Activated CD8-positive, alpha-beta T cell treated with anti-CD3 and anti-CD28 coated beads, Interleukin-2, amount 10 ng/mL, durations not matched to agents 7 days and 5 days (primary cell): Measurements from ENCODE around the gene EIF1. TPM values are rescaled to one million over a fixed set of nuclear protein-coding genes. Genes with fewer than 3 reads are reported as not detected.
"Not testable (repeated sequence)": the region's sequence is repeated elsewhere in the genome, so short reads cannot be mapped to it uniquely, and the experiment has no call there.

Experiments used
- ATAC-seq: fragments of 150-1000 bp; cut with Tn5 transposase; one replicate; pipeline ENCODE4 v1.10.0; 2021; ENCODE audit warnings: moderate library complexity
- CTCF ChIA-PET: fragments of 350-600 bp; sonication (Branson Sonifier 250); formaldehyde crosslinking; loops from one replicate; lab custom pipeline; 2021; ENCODE audit warnings: antibody characterized with exemption; lab: Charles Lee
- POLR2A ChIA-PET: fragments of 350-600 bp; sonication (Branson Sonifier 250); formaldehyde crosslinking; loops from one replicate; lab custom pipeline; 2021; ENCODE audit warnings: antibody characterized with exemption; lab: Charles Lee
- DNase-seq: peaks from one replicate; pipeline ENCODE4 v3.0.0-alpha.2; 2020
- H3K27ac Mint-ChIP-seq: one replicate; pipeline ENCODE4 v1.8.0; 2021; ENCODE audit warnings: mild to moderate bottlenecking, mixed read lengths
- H3K27me3 Mint-ChIP-seq: one replicate; pipeline ENCODE4 v1.8.0; 2021; ENCODE audit warnings: low read depth, mixed read lengths
- H3K36me3 Mint-ChIP-seq: one replicate; pipeline ENCODE4 v1.8.0; 2021; ENCODE audit warnings: low read depth, mixed read lengths
- H3K4me1 Mint-ChIP-seq: one replicate; pipeline ENCODE4 v1.8.0; 2021; ENCODE audit warnings: low read depth, mixed read lengths
- H3K4me3 Mint-ChIP-seq: one replicate; pipeline ENCODE4 v1.8.0; 2021; ENCODE audit warnings: mild to moderate bottlenecking, mixed read lengths
- H3K9me3 Mint-ChIP-seq: one replicate; pipeline ENCODE4 v1.8.0; 2022; ENCODE audit warnings: mixed read lengths; ENCODE audit not compliant: insufficient read depth
- total RNA-seq, 2 experiments: library from RNA; stranded (reverse); gene quantifications; one replicate each; pipeline ENCODE4 v1.2.3, GENCODE V29; 2021

Gene EIF1
- total RNA-seq, 2 experiments from 2014 or later = 661 to 670 TPM

DNA sequence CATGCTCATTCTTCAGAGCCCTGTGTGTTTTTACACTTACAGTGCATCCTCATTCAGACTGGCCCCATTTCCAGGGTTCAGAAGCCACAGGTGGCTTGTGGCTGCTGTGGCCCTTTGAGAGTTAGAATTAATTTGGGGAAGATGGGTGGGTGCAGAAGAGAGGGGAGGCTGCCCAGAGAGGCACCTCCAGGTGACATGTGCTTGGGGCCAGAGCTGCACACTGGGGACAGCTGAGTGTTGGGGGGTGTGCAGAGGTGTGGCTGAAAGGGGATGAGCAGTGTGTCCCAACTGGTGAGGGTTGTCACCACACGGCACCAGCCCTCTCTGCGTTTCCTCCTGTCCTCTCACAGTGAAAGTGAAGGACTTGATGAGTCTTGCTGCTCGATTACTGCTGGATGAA lies 6.9 kb upstream of the EIF1 start:
- Mint-ChIP-seq H3K4me3 (no peak overlapping the region), H3K27me3 (no peaks in the 10 kb centered on the region), H3K36me3 (peaks cover 9% of the 10 kb centered on the region), H3K27ac (peak overlapping the region; percentile 73), H3K4me1 (peaks cover 53% of the 10 kb centered on the region), H3K9me3 (peaks cover 6% of the 10 kb centered on the region)
- no peak for ATAC-seq
- ChIA-PET POLR2A (interaction anchor here (7.9 kb wide), 1 partner anchor 8 kb away, joined by 303 read pairs; the partner anchor contains the start of gene EIF1), CTCF (interaction anchor here (0.7 to 8.5 kb wide), 2 partner anchors 9 to 16 kb away, joined by 3 to 219 read pairs; no protein-coding TSS in a partner anchor)
- DNase-seq = no peak

DNA sequence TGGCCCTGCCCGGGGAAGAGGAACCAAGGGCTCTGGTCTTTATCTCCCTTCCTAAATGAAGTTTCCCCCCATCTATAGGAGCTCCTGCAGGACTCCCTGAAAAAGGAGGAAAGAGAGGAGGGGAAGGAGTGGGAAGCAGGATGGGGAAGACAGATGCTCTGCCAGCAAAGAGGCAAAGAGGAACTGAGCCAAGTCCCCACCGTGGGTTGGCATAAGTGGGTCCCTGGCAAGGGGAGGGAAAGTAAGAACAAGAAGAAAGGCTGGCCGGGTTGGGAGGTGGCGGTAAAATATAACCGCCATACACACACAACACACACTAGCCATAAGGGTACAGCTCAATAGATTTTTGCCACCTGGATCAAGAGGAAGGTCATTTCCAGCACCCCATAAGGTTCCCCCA lies 6.1 kb upstream of the EIF1 start:
- Mint-ChIP-seq H3K36me3 (peaks cover 6% of the 10 kb centered on the region), H3K27ac (no peak overlapping the region), H3K27me3 (no peaks in the 10 kb centered on the region), H3K4me1 (peaks cover 48% of the 10 kb centered on the region), H3K9me3 (peaks cover 6% of the 10 kb centered on the region), H3K4me3 (no peak overlapping the region)
- ChIA-PET CTCF (interaction anchor here (1.2 to 8.5 kb wide), 2 partner anchors 14 to 17 kb away, joined by 4 to 219 read pairs; no protein-coding TSS in a partner anchor), POLR2A (interaction anchor here (0.6 kb wide), 1 partner anchor 1614 kb away, joined by 3 read pairs; no protein-coding TSS in a partner anchor)
- DNase-seq (no peak), ATAC-seq (no peak)

DNA sequence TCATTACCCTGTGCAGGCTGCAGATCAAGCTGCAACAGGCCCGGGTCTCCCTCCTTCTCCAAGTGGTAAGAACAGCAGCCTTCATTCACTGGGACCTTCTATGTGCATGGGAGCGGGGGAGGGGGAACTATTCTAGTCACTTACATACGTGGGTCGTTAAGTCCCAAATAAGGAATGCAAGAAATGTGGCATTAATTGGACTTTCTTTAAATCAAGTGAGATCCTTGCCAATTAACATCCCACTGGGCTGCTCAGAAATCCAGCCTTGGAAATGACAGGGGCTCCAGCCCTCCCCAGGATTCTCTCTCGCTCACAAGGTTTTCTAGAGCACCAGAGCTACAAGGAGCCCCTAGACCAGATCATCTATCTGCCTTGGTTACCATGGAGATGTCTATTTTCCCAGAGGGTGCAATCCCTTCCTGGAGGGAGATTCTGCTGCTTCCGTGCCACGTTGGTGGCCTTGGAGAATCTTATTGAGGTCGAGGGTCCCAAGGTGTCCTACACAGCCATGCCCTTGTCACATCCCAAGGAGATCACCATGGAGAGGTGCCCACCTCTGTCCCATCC lies 5.2 kb upstream of the EIF1 start:
- no peak for DNase-seq
- ChIA-PET POLR2A (no interaction called here), CTCF (interaction anchor here (1.2 to 13.3 kb wide), 3 partner anchors 13 to 18 kb away, joined by 4 to 266 read pairs (median 219); no protein-coding TSS in a partner anchor)
- H3K36me3 Mint-ChIP-seq = peaks cover 2% of the 10 kb centered on the region
- H3K27ac Mint-ChIP-seq = no peak overlapping the region
- no peak for ATAC-seq
- H3K4me1 Mint-ChIP-seq = peaks cover 47% of the 10 kb centered on the region
- no peaks in the 10 kb centered on the region for H3K27me3 Mint-ChIP-seq
- H3K4me3 Mint-ChIP-seq = no peak overlapping the region
- peaks cover 2% of the 10 kb centered on the region for H3K9me3 Mint-ChIP-seq

DNA sequence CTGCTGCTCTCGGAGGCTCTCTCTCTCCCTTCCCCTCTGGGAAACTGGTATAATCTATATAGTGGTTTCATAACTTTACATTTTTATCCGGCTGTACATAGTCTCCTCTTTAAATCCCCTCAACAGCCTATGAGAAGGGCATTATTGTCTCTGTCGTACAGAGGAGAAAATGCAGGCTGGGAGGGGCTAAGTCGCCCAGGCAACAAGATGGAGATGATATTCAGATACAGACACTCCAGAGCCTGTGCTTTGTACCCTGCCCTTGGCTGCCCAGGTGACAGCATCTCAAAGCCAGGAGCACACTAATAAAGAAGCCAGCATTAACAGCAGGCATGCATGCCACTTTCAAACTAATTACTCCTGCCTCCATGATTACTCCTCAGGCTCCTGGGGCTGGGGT lies 4.7 kb upstream of the EIF1 start:
- H3K27ac Mint-ChIP-seq = no peak overlapping the region
- no peak for ATAC-seq
- POLR2A ChIA-PET = no interaction called here
- H3K27me3 Mint-ChIP-seq = no peaks in the 10 kb centered on the region
- CTCF ChIA-PET = interaction anchor here (2.7 to 13.3 kb wide), 2 partner anchors 12 to 18 kb away, joined by 13 to 266 read pairs; no protein-coding TSS in a partner anchor
- H3K4me3 Mint-ChIP-seq = no peak overlapping the region
- no peaks in the 10 kb centered on the region for H3K9me3 Mint-ChIP-seq
- H3K36me3 Mint-ChIP-seq = peaks cover 5% of the 10 kb centered on the region
- peaks cover 42% of the 10 kb centered on the region for H3K4me1 Mint-ChIP-seq
- no peak for DNase-seq

DNA sequence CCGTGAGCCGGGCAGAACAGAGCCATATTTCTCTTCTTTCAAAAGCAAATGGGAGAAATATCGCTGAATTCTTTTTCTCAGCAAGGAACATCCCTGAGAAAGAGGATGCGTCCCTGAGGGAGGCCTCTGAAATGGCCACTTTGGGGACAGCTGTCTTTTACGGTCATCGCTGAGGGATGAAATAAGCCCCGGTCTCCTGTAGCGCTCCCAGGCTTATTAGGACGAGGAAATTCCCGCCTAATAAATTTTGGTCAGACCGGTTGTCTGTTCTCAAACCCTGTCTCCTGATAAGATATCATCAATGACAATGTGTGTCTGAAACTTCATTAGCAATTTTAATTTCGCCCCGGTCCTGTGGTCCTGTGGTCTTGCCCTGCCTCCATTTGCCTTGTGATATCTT lies 2.9 kb upstream of the EIF1 start:
- ATAC-seq, DNase-seq, H3K27ac Mint-ChIP-seq, POLR2A ChIA-PET, H3K9me3 Mint-ChIP-seq, H3K4me3 Mint-ChIP-seq, H3K27me3 Mint-ChIP-seq: not testable (repeated sequence)
- Mint-ChIP-seq H3K36me3 (peaks cover 21% of the 10 kb centered on the region), H3K4me1 (peaks cover 33% of the 10 kb centered on the region)
- CTCF ChIA-PET = interaction anchor here (2.7 to 13.3 kb wide), 2 partner anchors 10 to 19 kb away, joined by 13 to 266 read pairs; no protein-coding TSS in a partner anchor

DNA sequence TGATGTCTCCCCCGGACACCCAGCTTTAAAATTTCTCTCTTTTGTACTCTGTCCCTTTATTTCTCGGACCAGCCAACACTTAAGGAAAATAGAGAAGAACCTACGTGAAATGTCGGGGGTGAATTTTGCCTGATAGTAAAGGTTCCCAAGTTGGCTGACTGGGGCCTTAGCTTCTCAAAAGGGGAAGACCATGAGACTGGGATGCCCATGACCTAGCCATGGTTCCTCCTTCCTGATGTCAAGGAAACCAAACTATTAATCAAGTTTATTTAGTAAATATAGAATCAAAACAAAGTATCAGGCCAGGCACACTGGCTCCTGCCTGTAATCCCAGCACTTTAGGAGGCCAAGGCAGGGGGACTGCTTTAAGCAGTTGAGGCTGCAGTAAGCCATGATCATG lies 2.4 kb upstream of the EIF1 start:
- CTCF ChIA-PET = interaction anchor here (2.7 to 13.3 kb wide), 2 partner anchors 10 to 20 kb away, joined by 13 to 266 read pairs; no protein-coding TSS in a partner anchor
- DNase-seq = no peak
- H3K4me1 Mint-ChIP-seq = peaks cover 34% of the 10 kb centered on the region
- ATAC-seq = no peak
- H3K9me3 Mint-ChIP-seq = no peaks in the 10 kb centered on the region
- POLR2A ChIA-PET = no interaction called here
- H3K4me3 Mint-ChIP-seq = no peak overlapping the region
- H3K27ac Mint-ChIP-seq = no peak overlapping the region
- no peaks in the 10 kb centered on the region for H3K27me3 Mint-ChIP-seq
- peaks cover 26% of the 10 kb centered on the region for H3K36me3 Mint-ChIP-seq

DNA sequence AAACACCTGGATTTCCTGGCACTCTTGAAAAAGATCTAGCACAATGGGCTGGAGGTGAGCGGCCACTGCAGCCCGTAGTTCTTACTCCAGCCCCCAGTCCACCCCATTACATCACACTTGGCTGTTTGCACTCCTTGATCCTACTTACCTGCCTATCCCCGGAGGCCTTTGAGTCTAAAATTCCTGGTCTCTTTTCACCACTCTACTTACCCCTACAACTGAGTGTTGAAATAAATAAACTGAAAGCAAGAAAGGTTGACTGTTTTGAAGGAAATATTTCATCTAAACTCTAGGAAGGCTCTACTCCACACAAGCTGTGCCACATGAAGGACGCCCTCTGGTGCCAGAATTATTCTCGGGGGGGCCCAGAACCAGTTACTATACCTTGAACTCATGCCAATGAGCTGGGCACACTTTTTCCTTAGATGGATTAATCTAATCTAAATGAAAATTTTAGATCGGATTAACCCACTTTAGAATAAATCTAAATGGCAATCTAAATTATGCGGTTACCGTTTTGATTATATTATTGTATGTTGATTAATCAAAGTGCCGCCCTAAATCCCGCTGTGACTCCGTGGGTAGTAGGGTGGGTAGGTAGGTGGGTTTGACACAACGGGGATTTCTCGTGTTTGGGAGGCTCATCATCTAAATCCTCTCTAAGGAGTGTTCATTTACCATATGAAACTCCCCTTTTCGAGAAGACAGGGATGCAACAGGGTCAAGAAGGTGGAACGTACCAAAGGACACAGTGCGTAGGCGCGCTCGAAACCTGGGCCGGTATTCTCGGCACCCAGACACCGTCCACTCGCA lies 651 bp upstream of the EIF1 start:
- Mint-ChIP-seq H3K4me1 (peaks cover 31% of the 10 kb centered on the region), H3K4me3 (peak overlapping the region; percentile 96), H3K36me3 (peaks cover 44% of the 10 kb centered on the region), H3K27me3 (no peaks in the 10 kb centered on the region), H3K9me3 (no peaks in the 10 kb centered on the region), H3K27ac (peak overlapping the region; percentile 98)
- ATAC-seq (peak; percentile 8), DNase-seq (peak; percentile 78)
- CTCF ChIA-PET = interaction anchor here (0.7 to 13.3 kb wide), 5 partner anchors 9 to 39 kb away, joined by 3 to 266 read pairs (median 6); no protein-coding TSS in a partner anchor
- POLR2A ChIA-PET = interaction anchor here (0.6 to 5.5 kb wide), 20 partner anchors 10 to 1469 kb away, joined by 3 to 303 read pairs (median 4); partner anchors contain the start of genes ACLY, CCR7, KLHL11 and P3H4

DNA sequence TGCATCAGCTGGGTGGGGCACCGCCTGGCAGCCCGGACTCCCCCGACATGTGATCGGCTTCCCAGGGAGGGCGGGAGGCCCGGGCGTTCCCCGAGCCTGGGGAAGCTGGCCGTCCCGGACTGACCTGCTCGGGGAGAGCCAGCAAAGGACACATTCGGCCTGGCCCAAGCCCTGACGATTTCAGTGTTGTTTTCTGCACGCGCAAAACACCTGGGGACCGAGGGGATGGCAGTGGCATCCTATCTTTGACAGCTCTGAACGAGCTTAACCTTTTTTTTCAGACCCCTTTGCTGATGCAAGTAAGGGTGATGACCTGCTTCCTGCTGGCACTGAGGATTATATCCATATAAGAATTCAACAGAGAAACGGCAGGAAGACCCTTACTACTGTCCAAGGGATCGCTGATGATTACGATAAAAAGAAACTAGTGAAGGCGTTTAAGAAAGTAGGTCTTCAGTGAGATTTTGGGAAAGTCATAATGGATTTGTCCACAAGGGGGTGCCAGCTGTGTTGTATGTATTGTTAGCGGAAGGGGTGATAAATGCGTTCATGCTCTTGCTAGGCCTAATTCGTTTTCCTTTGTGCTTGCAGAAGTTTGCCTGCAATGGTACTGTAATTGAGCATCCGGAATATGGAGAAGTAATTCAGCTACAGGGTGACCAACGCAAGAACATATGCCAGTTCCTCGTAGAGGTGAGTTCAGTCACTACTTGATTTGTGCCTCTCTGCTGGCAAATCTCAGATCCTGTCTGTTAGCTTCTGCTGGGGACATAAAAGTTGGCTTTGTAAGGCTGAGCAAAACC lies 1.0 kb downstream of the EIF1 start:
- no peak for ATAC-seq
- no peaks in the 10 kb centered on the region for H3K9me3 Mint-ChIP-seq

DNA sequence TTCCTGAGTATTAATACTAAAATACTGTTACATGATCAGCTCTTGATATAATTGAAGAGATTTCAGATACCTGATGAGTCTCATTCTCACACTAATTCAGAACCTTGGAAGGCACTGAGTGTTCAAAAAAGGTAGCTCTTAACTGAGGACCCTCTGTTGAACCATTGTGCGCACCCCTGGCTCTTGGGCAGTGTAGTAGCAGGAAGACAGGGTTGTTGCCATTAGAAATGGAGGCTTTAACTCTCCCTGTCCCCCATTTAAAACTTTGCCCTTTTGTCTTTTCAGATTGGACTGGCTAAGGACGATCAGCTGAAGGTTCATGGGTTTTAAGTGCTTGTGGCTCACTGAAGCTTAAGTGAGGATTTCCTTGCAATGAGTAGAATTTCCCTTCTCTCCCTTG lies 1.8 kb downstream of the EIF1 start:
- H3K4me1 Mint-ChIP-seq = peaks cover 33% of the 10 kb centered on the region
- ChIA-PET POLR2A (interaction anchor here (0.7 to 5.5 kb wide), 7 partner anchors 10 to 1132 kb away, joined by 3 to 303 read pairs (median 5); partner anchors contain the start of gene DNAJC7), CTCF (interaction anchor here (0.7 to 13.3 kb wide), 8 partner anchors 9 to 240 kb away, joined by 3 to 266 read pairs (median 4); partner anchors contain the start of genes GAST and ODAD4)
- H3K27me3 Mint-ChIP-seq = no peaks in the 10 kb centered on the region
- H3K36me3 Mint-ChIP-seq = peaks cover 61% of the 10 kb centered on the region
- peak overlapping the region; percentile 96 for H3K4me3 Mint-ChIP-seq
- peak overlapping the region; percentile 98 for H3K27ac Mint-ChIP-seq
- ATAC-seq (no peak), DNase-seq (no peak)
- H3K9me3 Mint-ChIP-seq = no peaks in the 10 kb centered on the region

More for the DNA sequence above, 1.0 kb downstream of the EIF1 start:
- H3K27ac Mint-ChIP-seq = peak overlapping the region; percentile 98
- no peaks in the 10 kb centered on the region for H3K27me3 Mint-ChIP-seq
- peaks cover 58% of the 10 kb centered on the region for H3K36me3 Mint-ChIP-seq
- peak; percentile 83 for DNase-seq
- POLR2A ChIA-PET = interaction anchor here (0.6 to 5.5 kb wide), 28 partner anchors 10 to 1636 kb away, joined by 3 to 303 read pairs (median 4); partner anchors contain the start of genes ACLY, FKBP10 and WIPF2
- peak overlapping the region; percentile 96 for H3K4me3 Mint-ChIP-seq
- peaks cover 31% of the 10 kb centered on the region for H3K4me1 Mint-ChIP-seq
- CTCF ChIA-PET = interaction anchor here (0.6 to 13.3 kb wide), 12 partner anchors 8 to 240 kb away, joined by 3 to 266 read pairs (median 4); partner anchors contain the start of genes GAST, ODAD4 and P3H4

DNA sequence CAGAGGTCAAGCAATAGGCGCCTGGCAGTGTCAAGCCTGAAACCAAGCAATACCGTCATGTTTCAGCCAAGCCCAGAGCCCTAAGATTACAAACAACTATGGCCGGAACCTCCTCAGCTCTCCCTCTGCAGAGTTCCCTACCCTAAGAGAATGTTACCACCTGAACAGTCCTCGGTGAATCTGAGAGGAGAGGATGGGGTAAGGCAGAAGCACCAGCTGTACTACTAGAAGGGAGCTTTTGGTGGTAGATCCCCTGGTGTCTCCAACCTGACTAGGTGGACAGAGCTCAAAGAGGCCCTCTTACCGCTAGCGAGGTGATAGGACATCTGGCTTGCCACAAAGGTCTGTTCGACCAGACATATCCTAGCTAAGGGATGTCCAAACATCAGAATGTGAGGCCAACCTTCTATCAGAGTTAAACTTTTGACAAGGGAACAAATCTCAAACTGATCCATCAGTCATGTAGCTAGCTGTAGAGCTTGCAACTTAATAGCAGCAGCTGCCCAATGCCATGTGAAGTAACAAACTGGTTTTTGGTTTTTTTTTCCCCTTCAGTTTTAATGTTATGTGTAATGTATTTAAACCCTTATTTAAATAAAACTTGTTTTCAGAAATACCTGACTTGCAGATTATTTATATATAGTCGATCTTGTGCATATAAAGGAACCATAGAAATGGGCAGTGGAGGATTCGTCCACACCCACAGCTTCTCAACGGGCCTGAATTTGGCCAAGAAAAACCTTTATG lies 2.5 kb downstream of the EIF1 start:
- peaks cover 63% of the 10 kb centered on the region for H3K36me3 Mint-ChIP-seq
- CTCF ChIA-PET = interaction anchor here (1.0 to 13.3 kb wide), 5 partner anchors 9 to 144 kb away, joined by 3 to 266 read pairs (median 3); no protein-coding TSS in a partner anchor
- DNase-seq = no peak
- POLR2A ChIA-PET = interaction anchor here (0.6 to 5.5 kb wide), 11 partner anchors 9 to 1511 kb away, joined by 3 to 303 read pairs (median 3); partner anchors contain the start of genes DHX58 and DNAJC7
- no peak for ATAC-seq
- peak overlapping the region; percentile 96 for H3K4me3 Mint-ChIP-seq
- peaks cover 38% of the 10 kb centered on the region for H3K4me1 Mint-ChIP-seq
- peak overlapping the region; percentile 98 for H3K27ac Mint-ChIP-seq
- H3K27me3 Mint-ChIP-seq = no peaks in the 10 kb centered on the region
- H3K9me3 Mint-ChIP-seq = no peaks in the 10 kb centered on the region
